GM18520 (cell line): ENCODE measurements around the gene PIK3AP1.

ENCODE experiments used
- ATAC-seq: cut with Tn5 transposase; IDR thresholded peaks from one replicate; pipeline ENCODE4 v1.9.1; 2021; ENCODE audit not compliant: unreplicated experiment

The PIK3AP1 gene

GRCh38 chr10:96675846-96676245, 44.5 kb downstream of the PIK3AP1 start:
- ATAC-seq, result no peak

- ATAC-seq, result no peak
Observed at GRCh38 chr10:96673318-96674099, 46.8 kb downstream of the PIK3AP1 start.

DNA sequence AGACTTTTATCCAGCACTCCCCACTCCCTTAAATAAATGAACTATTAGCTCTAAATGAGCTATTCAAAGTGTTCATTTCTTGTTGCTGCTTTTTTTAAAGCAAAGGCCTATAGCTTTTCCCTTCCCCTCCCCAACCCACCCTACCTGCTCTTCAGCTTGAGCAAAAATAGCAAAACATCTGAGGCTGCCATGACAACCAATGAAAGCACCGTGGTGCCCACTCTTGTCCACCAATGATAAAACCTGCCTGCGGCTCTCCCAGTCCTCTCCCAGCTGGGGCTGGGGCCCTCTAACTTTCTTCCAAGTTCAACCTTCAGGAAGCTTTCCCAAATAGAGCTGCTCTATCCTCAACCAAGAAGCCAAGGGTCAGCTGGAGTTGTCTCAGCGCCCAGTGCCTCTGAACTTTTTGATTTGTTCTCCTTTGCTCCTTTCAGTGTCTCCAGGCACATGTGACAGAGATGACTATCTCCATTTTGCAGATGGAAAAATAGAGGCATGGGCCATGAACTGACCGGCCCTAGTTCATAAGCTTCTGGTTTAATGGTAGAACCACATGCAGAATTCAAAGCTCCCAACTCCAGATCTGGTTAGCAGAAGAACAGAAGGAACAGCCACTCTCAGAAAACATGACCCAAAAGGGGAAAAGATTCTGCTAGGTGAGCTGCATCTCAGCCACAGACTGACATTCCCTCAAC, 47.7 kb downstream of the PIK3AP1 start:
- ATAC-seq, result no peak

GRCh38 chr10:96671211-96671890, 49.0 kb downstream of the PIK3AP1 start:
- no peak for ATAC-seq

- no peak for ATAC-seq
Observed at GRCh38 chr10:96670786-96671185, 49.5 kb downstream of the PIK3AP1 start.

DNA sequence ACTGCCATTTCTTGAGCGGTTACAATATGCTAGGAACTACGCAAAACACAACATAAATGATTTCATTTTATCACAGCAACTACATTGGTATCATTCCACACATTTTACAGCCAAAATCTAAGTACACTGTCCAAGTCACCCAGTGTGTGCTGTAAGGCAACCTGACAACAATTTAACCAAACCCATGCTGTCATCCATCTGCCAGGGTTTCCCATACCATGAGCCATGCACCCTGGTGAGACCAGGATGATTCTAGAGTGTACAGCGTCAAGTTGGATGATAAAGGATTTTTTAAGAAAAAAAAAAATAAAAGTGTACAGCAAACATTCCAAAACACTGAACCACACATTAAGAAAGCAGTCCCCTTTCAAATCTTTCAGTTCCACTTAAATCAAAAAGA, 52.9 kb downstream of the PIK3AP1 start:
- ATAC-seq, result no peak

- no peak for ATAC-seq
Observed at GRCh38 chr10:96666741-96667140, 53.6 kb downstream of the PIK3AP1 start.

DNA sequence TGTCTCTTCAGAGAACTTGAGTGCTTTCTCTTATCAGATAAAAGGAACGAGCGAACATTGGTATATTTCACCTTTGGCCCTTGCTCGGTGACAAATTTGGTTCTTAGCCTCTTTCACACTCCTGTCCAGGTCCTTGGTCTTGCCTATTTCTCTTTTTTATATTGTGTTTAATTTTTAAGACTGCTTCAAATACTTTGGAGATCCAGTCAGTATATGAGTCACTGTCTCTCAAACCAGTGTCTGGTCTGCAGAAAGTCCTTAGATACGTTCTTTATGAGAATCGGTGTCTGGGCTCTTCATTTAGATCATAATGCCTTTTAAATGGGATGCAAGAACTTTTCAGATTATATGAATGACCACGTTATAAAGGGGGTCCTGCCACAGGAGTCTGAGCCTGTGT, 55.0 kb downstream of the PIK3AP1 start:
- no peak for ATAC-seq

GRCh38 chr10:96664563-96664962, 55.8 kb downstream of the PIK3AP1 start:
- ATAC-seq, result no peak

DNA sequence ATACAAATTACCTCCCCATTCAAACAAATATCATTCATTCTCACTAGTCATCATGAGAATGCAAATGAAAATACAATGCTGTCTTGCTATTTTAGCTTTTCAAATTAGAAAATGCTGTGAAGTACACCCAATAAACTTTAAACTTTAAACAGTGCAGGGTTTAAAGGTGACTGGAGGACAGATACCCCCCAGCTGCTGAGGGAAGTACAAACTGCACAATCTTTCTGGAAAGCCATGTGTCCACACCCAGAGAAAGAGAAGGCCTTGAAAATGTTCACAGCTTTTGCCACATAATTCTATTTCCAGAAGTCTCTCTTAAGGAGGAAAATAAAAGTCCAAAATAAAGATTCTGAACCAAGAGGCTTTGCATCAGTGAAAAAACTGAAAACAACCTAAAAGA, 56.5 kb downstream of the PIK3AP1 start:
- no peak for ATAC-seq

GRCh38 chr10:96661632-96662031, 58.7 kb downstream of the PIK3AP1 start:
- no peak for ATAC-seq

GRCh38 chr10:96660297-96660696, 60.0 kb downstream of the PIK3AP1 start:
- ATAC-seq, result no peak

GRCh38 chr10:96658844-96659243, 61.5 kb downstream of the PIK3AP1 start:
- no peak for ATAC-seq

GRCh38 chr10:96657385-96657784, 62.9 kb downstream of the PIK3AP1 start:
- ATAC-seq, result no peak

DNA sequence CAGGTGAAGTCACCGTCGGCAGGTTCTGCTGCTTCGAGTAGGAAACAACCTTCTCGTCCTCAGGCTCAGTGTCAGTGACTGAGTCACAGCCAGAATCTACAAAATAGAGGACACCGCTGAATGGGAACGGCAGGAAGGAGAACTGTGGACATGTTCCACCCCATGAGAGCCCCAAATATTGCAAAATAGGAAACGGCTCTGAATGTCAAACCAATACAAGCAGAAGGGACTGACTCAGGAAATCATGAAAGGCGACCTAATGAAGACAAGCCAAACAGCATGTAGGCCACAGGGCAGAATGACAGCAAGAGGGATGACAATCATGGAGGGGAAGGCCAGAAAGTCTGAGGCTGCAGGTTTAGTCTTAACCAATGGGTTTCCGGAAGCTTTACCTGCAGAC, 63.5 kb downstream of the PIK3AP1 start:
- no peak for ATAC-seq

DNA sequence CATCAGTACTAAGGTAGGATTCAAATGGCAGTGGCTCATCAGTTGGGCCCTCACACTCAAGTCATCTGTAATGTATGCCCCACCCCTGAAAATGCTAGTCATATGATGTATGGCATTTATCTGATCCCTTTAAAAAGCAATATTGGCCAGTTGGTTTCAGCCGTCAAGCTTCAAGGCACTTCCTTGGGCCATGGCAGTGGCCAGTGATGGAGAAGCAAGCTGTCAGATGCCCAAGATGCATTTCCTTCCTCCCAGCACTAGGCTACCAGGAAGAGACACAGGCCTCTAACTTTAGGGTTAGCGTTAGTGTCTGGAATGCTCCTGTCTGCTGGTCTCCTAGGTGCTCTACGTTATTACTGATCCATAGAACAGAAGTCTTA, 64.1 kb downstream of the PIK3AP1 start:
- ATAC-seq, result no peak

GRCh38 chr10:96655461-96656197, 64.7 kb downstream of the PIK3AP1 start:
- ATAC-seq, result no peak

GRCh38 chr10:96651998-96652431, 68.3 kb downstream of the PIK3AP1 start:
- no peak for ATAC-seq

GRCh38 chr10:96650958-96651357, 69.4 kb downstream of the PIK3AP1 start:
- ATAC-seq, result no peak

DNA sequence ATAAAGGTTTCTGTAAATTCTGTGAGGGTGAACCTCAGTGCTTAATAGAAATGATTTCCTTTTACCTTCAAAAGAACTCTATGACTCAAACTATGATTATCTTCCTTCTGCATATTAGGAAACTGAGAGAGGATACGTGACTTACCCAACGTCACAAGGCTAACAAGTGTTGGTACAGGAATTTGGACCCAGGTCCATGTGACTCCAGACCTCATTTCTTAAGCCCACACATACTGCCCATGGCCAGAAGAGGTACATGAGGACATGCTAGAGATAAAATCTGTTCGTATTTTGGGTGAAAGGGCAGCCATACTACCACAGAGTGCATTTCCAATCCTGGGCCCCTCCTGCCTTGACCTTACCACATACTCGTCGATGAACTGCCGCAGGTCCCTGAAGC, 72.0 kb downstream of the PIK3AP1 start:
- no peak for ATAC-seq

- ATAC-seq, result no peak
Observed at GRCh38 chr10:96647466-96647865, 72.8 kb downstream of the PIK3AP1 start.
